ENCODE results near the gene DPM2. TPM values are rescaled to one million over a fixed set of nuclear protein-coding genes. Genes with fewer than 3 reads are reported as not detected.
A peak's percentile ranks its signal among the peaks of the same experiment; 100 is the strongest.

The DPM2 gene
- total RNA-seq, 4 donors from 2014 or later, result 12.5 to 18.5 (median 15.7) TPM

GRCh38 chr9:127943011-127943662, 5.5 kb upstream of the DPM2 start:
- peaks cover 29 to 83% (median 33%) of the 10 kb centered on the region in 3 donors for H3K36me3 ChIP-seq
- peaks cover 5 to 53% (median 7%) of the 10 kb centered on the region in 3 donors for H3K4me1 ChIP-seq
- peak overlapping the region in 3 of 4 donors; percentile 2 to 56 (median 19) for H3K27ac ChIP-seq
- no peak for DNase-seq
- no peaks in the 10 kb centered on the region for H3K9me3 ChIP-seq
- H3K4me3 ChIP-seq, result no peak overlapping the region
- intact Hi-C loops (cut with DNase I), result loop anchor here (2.0 to 10.0 kb wide), 2 partner anchors 92 to 162 kb away; no protein-coding TSS in a partner anchor
- TF ChIP-seq CTCF (IDR thresholded peaks at IDR 0.05) (no peak), POLR2A (IDR thresholded peaks at IDR 0.05) (no peak)
- H3K27me3 ChIP-seq, result no peaks in the 10 kb centered on the region
- 52 to 78% methylated on average over 7 to 8 of the region's 14 CpGs for WGBS, 2 donors

GRCh38 chr9:127942216-127943010, 4.8 kb upstream of the DPM2 start:
- 72 to 100% methylated on average over 1 to 2 of the region's 18 CpGs for WGBS, 2 donors

GRCh38 chr9:127941961-127942215, 4.2 kb upstream of the DPM2 start:
- intact Hi-C loops (cut with DNase I), result loop anchor here (2.0 to 10.0 kb wide), 2 partner anchors 93 to 163 kb away; no protein-coding TSS in a partner anchor
- Histone ChIP-seq H3K36me3 (peaks cover 29 to 71% (median 33%) of the 10 kb centered on the region in 3 donors), H3K27me3 (no peaks in the 10 kb centered on the region), H3K4me1 (peaks cover 12 to 61% (median 14%) of the 10 kb centered on the region in 3 donors), H3K9me3 (no peaks in the 10 kb centered on the region), H3K27ac (no peak overlapping the region), H3K4me3 (no peak overlapping the region)
- no peak for TF ChIP-seq CTCF (IDR thresholded peaks at IDR 0.05)
- TF ChIP-seq POLR2A (IDR thresholded peaks at IDR 0.05), result no peak
- 26 to 90% methylated on average over 2 of the region's 3 CpGs for WGBS, 2 donors
- DNase-seq, result no peak

More at GRCh38 chr9:127942216-127943010, 4.8 kb upstream of the DPM2 start:
- H3K36me3 ChIP-seq, result peaks cover 29 to 76% (median 33%) of the 10 kb centered on the region in 3 donors
- intact Hi-C loops (cut with DNase I), result loop anchor here (2.0 to 10.0 kb wide), 2 partner anchors 92 to 162 kb away; no protein-coding TSS in a partner anchor
- H3K27me3 ChIP-seq, result no peaks in the 10 kb centered on the region
- peak overlapping the region in 2 of 4 donors; percentile 19 to 56 for H3K27ac ChIP-seq
- H3K4me3 ChIP-seq, result no peak overlapping the region
- TF ChIP-seq CTCF (IDR thresholded peaks at IDR 0.05) (peak; percentile 59 to 91 (median 82)), POLR2A (IDR thresholded peaks at IDR 0.05) (no peak)
- peaks cover 8 to 57% (median 10%) of the 10 kb centered on the region in 3 donors for H3K4me1 ChIP-seq
- DNase-seq, result no peak
- no peaks in the 10 kb centered on the region for H3K9me3 ChIP-seq

- Histone ChIP-seq H3K27ac (no peak overlapping the region), H3K4me3 (no peak overlapping the region), H3K36me3 (peaks cover 29 to 67% (median 33%) of the 10 kb centered on the region in 3 donors), H3K27me3 (no peaks in the 10 kb centered on the region), H3K9me3 (no peaks in the 10 kb centered on the region), H3K4me1 (peaks cover 18 to 61% (median 19%) of the 10 kb centered on the region in 3 donors)
- TF ChIP-seq CTCF (IDR thresholded peaks at IDR 0.05) (no peak), POLR2A (IDR thresholded peaks at IDR 0.05) (no peak)
- no peak for DNase-seq
- intact Hi-C loops (cut with DNase I), result loop anchor here (10.0 kb wide), 1 partner anchor 163 kb away; no protein-coding TSS in a partner anchor
- WGBS, 2 donors, result 70 to 80% methylated on average over 5 to 9 of the region's 18 CpGs
Measured at GRCh38 chr9:127941062-127941960, 3.7 kb upstream of the DPM2 start.
